M059J (cell line): Measurements from ENCODE around the gene FAM149B1. TPM values are rescaled to one million over a fixed set of nuclear protein-coding genes. Genes with fewer than 3 reads are reported as not detected.

Experiments used
- DNase-seq: peaks from one replicate; pipeline ENCODE4 v3.0.0-alpha.2; 2012; ENCODE audit warnings: low read depth
- total RNA-seq: library from RNA; depleted of rRNA; stranded (reverse); fragments of >200 nt; shearing (Covaris generic); gene quantifications from 2 replicates; pipeline ENCODE4 v1.2.3, GENCODE V29; 2014; rRNA removed

FAM149B1 gene
- total RNA-seq, 1 experiment from 2014 or later, result 10.3 TPM

GRCh38 chr10:73281097-73281496 is 113.2 kb downstream of the FAM149B1 start:
- no peak for DNase-seq

GRCh38 chr10:73287441-73287840 is 119.5 kb downstream of the FAM149B1 start:
- DNase-seq, result no peak

GRCh38 chr10:73289958-73290357 is 122.0 kb downstream of the FAM149B1 start:
- no peak for DNase-seq

- DNase-seq, result no peak
Measured at GRCh38 chr10:73293461-73293860, 125.5 kb downstream of the FAM149B1 start.

Other genes with a start within 250 kb of the FAM149B1 start
- not detected in 2 replicates for gene PLA2G12B, start 213.3 kb upstream of the FAM149B1 start, total RNA-seq
- gene P4HA1, start 71.3 kb upstream of the FAM149B1 start, total RNA-seq, result 165 and 206 TPM in 2 replicates
- gene NUDT13, start 57.7 kb upstream of the FAM149B1 start, total RNA-seq, result not detected in 2 replicates
- 34.4 and 34.5 TPM in 2 replicates for gene ECD, start 111 bp upstream of the FAM149B1 start, total RNA-seq
- 58.5 and 63.3 TPM in 2 replicates for gene DNAJC9, start 79.1 kb downstream of the FAM149B1 start, total RNA-seq
- gene MRPS16, start 84.5 kb downstream of the FAM149B1 start, total RNA-seq, result 54.2 and 66.5 TPM in 2 replicates
- gene CFAP70, start 190.7 kb downstream of the FAM149B1 start, total RNA-seq, result not detected in 2 replicates
- 121 and 151 TPM in 2 replicates for gene ANXA7, start 245.9 kb downstream of the FAM149B1 start, total RNA-seq